Activated CD8-positive, alpha-beta memory T cell treated with anti-CD3 and anti-CD28 coated beads, Interleukin-2, amount 10 ng/mL, durations not matched to agents 7 days and 5 days (primary cell): ENCODE data around the gene MAST4. TPM values are rescaled to one million over a fixed set of nuclear protein-coding genes. Genes with fewer than 3 reads are reported as not detected.

Source experiments
- ATAC-seq: fragments of 150-1000 bp; cut with Tn5 transposase; one replicate; pipeline ENCODE4 v1.10.0; 2021; ENCODE audit warnings: moderate library complexity
- CTCF ChIA-PET: fragments of 350-600 bp; sonication (Branson Sonifier 250); formaldehyde crosslinking; loops from one replicate; lab custom pipeline; 2021; ENCODE audit warnings: antibody characterized with exemption; lab: Charles Lee
- DNase-seq: peaks from one replicate; pipeline ENCODE4 v3.0.0-alpha.2; 2020
- H3K27ac Mint-ChIP-seq: one replicate; pipeline ENCODE4 v1.8.0; 2021; ENCODE audit warnings: mild to moderate bottlenecking, mixed read lengths
- H3K27me3 Mint-ChIP-seq: one replicate; pipeline ENCODE4 v1.8.0; 2021; ENCODE audit warnings: mixed read lengths
- H3K36me3 Mint-ChIP-seq: one replicate; pipeline ENCODE4 v1.8.0; 2021; ENCODE audit warnings: mild to moderate bottlenecking, mixed read lengths
- H3K4me1 Mint-ChIP-seq: one replicate; pipeline ENCODE4 v1.8.0; 2021; ENCODE audit warnings: mixed read lengths
- H3K4me3 Mint-ChIP-seq: one replicate; pipeline ENCODE4 v1.8.0; 2021; ENCODE audit warnings: mild to moderate bottlenecking, moderate library complexity, mixed read lengths
- H3K9me3 Mint-ChIP-seq: one replicate; pipeline ENCODE4 v1.8.0; 2022; ENCODE audit warnings: low read depth, mixed read lengths
- total RNA-seq, 2 experiments: library from RNA; stranded (reverse); gene quantifications; one replicate each; pipeline ENCODE4 v1.2.3, GENCODE V29; 2021

MAST4 gene
- total RNA-seq, 2 experiments from 2014 or later, result 21.6 to 25.2 TPM

- ATAC-seq (no peak), DNase-seq (no peak)
- Mint-ChIP-seq H3K27me3 (no peaks in the 10 kb centered on the region), H3K27ac (no peak overlapping the region), H3K9me3 (no peaks in the 10 kb centered on the region), H3K4me3 (no peak overlapping the region), H3K4me1 (peaks cover 11% of the 10 kb centered on the region), H3K36me3 (peaks cover 29% of the 10 kb centered on the region)
- CTCF ChIA-PET, result no interaction called here
Observed at GRCh38 chr5:67146574-67146973, 550.4 kb downstream of the MAST4 start.

DNA sequence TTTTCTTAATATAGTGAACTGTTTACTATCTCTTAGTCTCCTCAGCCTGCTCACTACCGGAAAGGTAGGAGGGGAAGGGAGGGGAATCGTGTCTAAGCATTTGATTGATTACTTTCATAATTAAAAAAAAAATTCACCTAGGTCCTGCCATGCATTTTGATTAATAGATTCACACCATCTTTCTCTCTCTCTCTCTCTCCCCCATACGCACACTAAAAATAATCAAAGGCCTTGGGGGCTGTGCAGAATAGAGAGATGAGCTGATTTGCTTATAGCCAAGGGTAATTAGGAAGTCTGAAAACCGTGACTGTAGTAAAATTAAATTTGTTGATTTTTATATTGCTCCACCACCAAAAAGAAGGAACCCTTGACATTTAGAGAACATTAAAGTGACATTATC is 550.8 kb downstream of the MAST4 start:
- Mint-ChIP-seq H3K36me3 (peaks cover 29% of the 10 kb centered on the region), H3K27me3 (no peaks in the 10 kb centered on the region), H3K27ac (no peak overlapping the region), H3K4me3 (no peak overlapping the region), H3K9me3 (no peaks in the 10 kb centered on the region), H3K4me1 (peaks cover 11% of the 10 kb centered on the region)
- no peak for DNase-seq
- CTCF ChIA-PET, result interaction anchor here (1.9 kb wide), 1 partner anchor 10 kb away, joined by 9 read pairs; no protein-coding TSS in a partner anchor
- ATAC-seq, result no peak

GRCh38 chr5:67147760-67148159 is 551.6 kb downstream of the MAST4 start:
- H3K9me3 Mint-ChIP-seq, result no peaks in the 10 kb centered on the region
- peaks cover 11% of the 10 kb centered on the region for H3K4me1 Mint-ChIP-seq
- no peak overlapping the region for H3K4me3 Mint-ChIP-seq
- DNase-seq (no peak), ATAC-seq (no peak)
- H3K36me3 Mint-ChIP-seq, result peaks cover 27% of the 10 kb centered on the region
- no peaks in the 10 kb centered on the region for H3K27me3 Mint-ChIP-seq
- CTCF ChIA-PET, result interaction anchor here (1.9 kb wide), 1 partner anchor 9 kb away, joined by 9 read pairs; no protein-coding TSS in a partner anchor
- H3K27ac Mint-ChIP-seq, result no peak overlapping the region

- Mint-ChIP-seq H3K27me3 (no peaks in the 10 kb centered on the region), H3K4me3 (no peak overlapping the region), H3K36me3 (peaks cover 30% of the 10 kb centered on the region), H3K4me1 (peaks cover 18% of the 10 kb centered on the region), H3K27ac (no peak overlapping the region), H3K9me3 (no peaks in the 10 kb centered on the region)
- DNase-seq (no peak), ATAC-seq (no peak)
- CTCF ChIA-PET, result interaction anchor here (0.8 to 1.3 kb wide), 2 partner anchors 160 to 843 kb away, joined by 3 read pairs; no protein-coding TSS in a partner anchor
Observed at GRCh38 chr5:67149057-67149950, 553.1 kb downstream of the MAST4 start.

- Mint-ChIP-seq H3K4me1 (peaks cover 18% of the 10 kb centered on the region), H3K9me3 (no peaks in the 10 kb centered on the region), H3K27ac (no peak overlapping the region), H3K27me3 (no peaks in the 10 kb centered on the region), H3K36me3 (peaks cover 28% of the 10 kb centered on the region), H3K4me3 (no peak overlapping the region)
- ATAC-seq, result no peak
- CTCF ChIA-PET, result interaction anchor here (0.8 to 1.3 kb wide), 2 partner anchors 160 to 844 kb away, joined by 3 read pairs; no protein-coding TSS in a partner anchor
- no peak for DNase-seq
Observed at GRCh38 chr5:67149951-67150523, 553.8 kb downstream of the MAST4 start.

DNA sequence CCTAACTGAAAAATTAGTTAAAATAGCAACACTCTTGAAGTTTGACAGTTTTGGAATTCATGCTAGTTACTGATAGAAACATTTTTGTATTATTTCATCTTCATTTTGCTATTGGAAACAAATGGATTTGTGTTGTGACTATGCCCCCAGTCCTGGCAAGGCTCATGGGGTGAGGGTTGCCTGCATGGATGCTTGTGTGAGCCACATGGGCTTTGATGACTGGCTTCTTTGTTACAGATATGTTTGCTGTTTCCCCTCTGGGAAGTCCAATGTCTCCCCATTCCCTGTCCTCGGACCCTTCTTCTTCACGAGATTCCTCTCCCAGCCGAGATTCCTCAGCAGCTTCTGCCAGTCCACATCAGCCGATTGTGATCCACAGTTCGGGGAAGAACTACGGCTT is 556.2 kb downstream of the MAST4 start:
- no peaks in the 10 kb centered on the region for H3K9me3 Mint-ChIP-seq
- H3K36me3 Mint-ChIP-seq, result peaks cover 20% of the 10 kb centered on the region
- CTCF ChIA-PET, result no interaction called here
- H3K4me3 Mint-ChIP-seq, result no peak overlapping the region
- DNase-seq (no peak), ATAC-seq (no peak)
- H3K27me3 Mint-ChIP-seq, result no peaks in the 10 kb centered on the region
- peaks cover 28% of the 10 kb centered on the region for H3K4me1 Mint-ChIP-seq
- H3K27ac Mint-ChIP-seq, result no peak overlapping the region

DNA sequence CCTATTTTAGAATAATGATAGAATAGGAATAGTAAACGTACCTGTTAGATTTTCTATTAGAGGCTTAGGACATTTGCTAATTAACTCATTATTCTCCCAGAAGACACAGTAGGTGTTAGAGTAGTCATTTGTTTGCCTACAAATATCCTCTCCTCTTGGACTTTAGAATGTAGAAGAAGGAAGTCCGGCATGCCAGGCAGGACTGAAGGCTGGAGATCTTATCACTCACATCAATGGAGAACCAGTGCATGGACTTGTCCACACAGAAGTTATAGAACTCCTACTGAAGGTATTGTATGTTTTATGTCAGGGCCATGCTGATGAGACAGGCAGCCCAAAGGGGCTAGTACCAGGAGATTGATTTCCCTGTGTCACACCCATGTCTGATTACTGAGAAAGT is 557.1 kb downstream of the MAST4 start:
- H3K27me3 Mint-ChIP-seq, result no peaks in the 10 kb centered on the region
- DNase-seq (no peak), ATAC-seq (no peak)
- no peak overlapping the region for H3K27ac Mint-ChIP-seq
- peaks cover 19% of the 10 kb centered on the region for H3K36me3 Mint-ChIP-seq
- CTCF ChIA-PET, result interaction anchor here (0.7 kb wide), 1 partner anchor 56 kb away, joined by 3 read pairs; no protein-coding TSS in a partner anchor
- no peak overlapping the region for H3K4me3 Mint-ChIP-seq
- peaks cover 29% of the 10 kb centered on the region for H3K4me1 Mint-ChIP-seq
- H3K9me3 Mint-ChIP-seq, result no peaks in the 10 kb centered on the region

DNA sequence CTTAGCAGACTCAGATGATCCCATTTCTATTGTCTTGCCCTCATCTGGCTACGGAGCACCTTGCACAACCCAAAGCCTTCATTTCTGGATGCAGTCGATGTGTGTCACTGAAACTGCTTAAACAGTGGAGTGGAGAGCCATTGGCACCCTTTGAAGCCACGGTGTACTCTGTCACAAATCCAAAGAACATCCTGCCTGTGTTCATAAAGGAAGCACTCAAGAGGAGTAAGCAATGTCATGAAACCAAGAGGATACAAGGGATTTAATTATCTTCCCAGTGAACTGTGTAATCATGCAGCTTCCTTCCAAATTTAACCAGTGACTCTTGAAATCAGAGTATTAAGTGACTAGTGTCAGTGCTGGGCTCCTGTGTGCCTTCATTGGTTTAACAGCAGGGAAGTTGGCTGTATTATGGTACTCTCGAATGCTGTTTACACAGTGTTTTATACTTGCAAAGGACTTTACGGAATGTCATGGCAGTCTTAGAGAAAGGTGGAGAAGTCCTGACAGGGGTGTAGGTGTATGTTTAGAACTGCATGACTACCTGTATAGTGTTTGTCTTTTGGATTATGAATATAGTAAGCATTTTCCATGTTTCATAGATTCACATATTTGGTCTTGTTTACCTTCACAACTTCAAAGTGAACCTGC is 558.5 kb downstream of the MAST4 start:
- Mint-ChIP-seq H3K4me1 (peaks cover 31% of the 10 kb centered on the region), H3K27ac (no peak overlapping the region), H3K36me3 (peaks cover 20% of the 10 kb centered on the region), H3K27me3 (no peaks in the 10 kb centered on the region), H3K4me3 (no peak overlapping the region), H3K9me3 (no peaks in the 10 kb centered on the region)
- CTCF ChIA-PET, result interaction anchor here (1.2 to 18.1 kb wide), 5 partner anchors 9 to 340 kb away, joined by 3 to 521 read pairs (median 8); partner anchors contain the start of gene CD180
- ATAC-seq, result no peak
- no peak for DNase-seq

- Mint-ChIP-seq H3K27ac (peak overlapping the region; percentile 77), H3K27me3 (no peaks in the 10 kb centered on the region), H3K4me3 (no peak overlapping the region), H3K36me3 (peaks cover 23% of the 10 kb centered on the region), H3K9me3 (no peaks in the 10 kb centered on the region), H3K4me1 (peaks cover 52% of the 10 kb centered on the region)
- CTCF ChIA-PET, result interaction anchor here (1.2 to 18.1 kb wide), 6 partner anchors 9 to 169 kb away, joined by 3 to 521 read pairs (median 7); partner anchors contain the start of gene CD180
- ATAC-seq, result peak; percentile 71
- peak; percentile 63 for DNase-seq
Observed at GRCh38 chr5:67156976-67157583, 560.9 kb downstream of the MAST4 start.

DNA sequence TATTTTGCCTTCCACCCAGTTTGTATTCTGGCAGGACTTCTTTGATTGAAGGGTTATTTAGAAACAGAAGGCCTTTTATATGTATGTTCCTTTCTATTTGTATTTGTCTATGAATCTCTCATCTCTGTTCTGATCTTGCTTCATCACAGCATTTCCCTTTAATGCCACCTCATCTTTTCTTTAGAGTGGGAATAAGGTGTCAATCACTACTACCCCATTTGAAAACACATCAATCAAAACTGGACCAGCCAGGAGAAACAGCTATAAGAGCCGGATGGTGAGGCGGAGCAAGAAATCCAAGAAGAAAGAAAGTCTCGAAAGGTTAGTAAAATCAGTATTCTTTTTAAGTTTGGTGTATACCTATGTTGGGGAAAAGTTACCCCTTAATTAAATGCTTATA is 564.1 kb downstream of the MAST4 start:
- CTCF ChIA-PET, result interaction anchor here (1.9 to 18.1 kb wide), 2 partner anchors 46 to 172 kb away, joined by 4 to 521 read pairs; partner anchors contain the start of gene CD180
- peaks cover 45% of the 10 kb centered on the region for H3K36me3 Mint-ChIP-seq
- no peaks in the 10 kb centered on the region for H3K9me3 Mint-ChIP-seq
- H3K27me3 Mint-ChIP-seq, result no peaks in the 10 kb centered on the region
- peaks cover 73% of the 10 kb centered on the region for H3K4me1 Mint-ChIP-seq
- no peak overlapping the region for H3K4me3 Mint-ChIP-seq
- no peak for DNase-seq
- no peak for ATAC-seq
- peak overlapping the region; percentile 73 for H3K27ac Mint-ChIP-seq

- Mint-ChIP-seq H3K27ac (peak overlapping the region; percentile 100), H3K4me3 (peak overlapping the region; percentile 87), H3K36me3 (peaks cover 49% of the 10 kb centered on the region), H3K4me1 (peaks cover 73% of the 10 kb centered on the region), H3K27me3 (no peaks in the 10 kb centered on the region), H3K9me3 (no peaks in the 10 kb centered on the region)
- DNase-seq (peak; percentile 59), ATAC-seq (no peak)
- CTCF ChIA-PET, result interaction anchor here (0.9 to 18.1 kb wide), 3 partner anchors 10 to 85 kb away, joined by 3 to 521 read pairs (median 3); partner anchors contain the start of gene CD180
Observed at GRCh38 chr5:67160985-67161384, 564.8 kb downstream of the MAST4 start.

DNA sequence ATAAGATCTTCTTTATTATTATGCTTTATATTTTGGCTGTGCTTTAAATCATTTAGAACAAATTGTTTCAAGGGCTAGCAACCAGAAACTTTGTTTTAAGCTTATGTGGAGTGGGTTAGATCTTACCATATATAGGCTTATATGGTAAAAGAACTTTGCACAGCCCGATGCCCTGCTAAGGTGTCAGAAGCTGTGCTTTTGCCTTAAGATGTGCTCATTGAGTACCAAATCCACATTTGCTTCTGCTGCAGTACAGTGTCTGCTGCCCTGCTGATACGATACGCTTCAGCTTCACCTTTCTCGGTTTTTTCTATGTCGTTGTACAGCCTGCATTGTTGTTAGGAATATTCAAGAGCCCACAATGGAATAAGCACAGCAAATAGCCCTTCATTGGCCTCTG is 565.6 kb downstream of the MAST4 start:
- Mint-ChIP-seq H3K4me1 (peaks cover 71% of the 10 kb centered on the region), H3K9me3 (no peaks in the 10 kb centered on the region), H3K36me3 (peaks cover 50% of the 10 kb centered on the region), H3K4me3 (peak overlapping the region; percentile 87), H3K27ac (peak overlapping the region; percentile 100), H3K27me3 (no peaks in the 10 kb centered on the region)
- CTCF ChIA-PET, result interaction anchor here (0.7 to 18.1 kb wide), 5 partner anchors 11 to 333 kb away, joined by 3 to 521 read pairs (median 3); partner anchors contain the start of gene CD180
- DNase-seq, result no peak
- ATAC-seq, result no peak
